NCI-H2196 (cell line): ENCODE results near the gene RHEX.
"Not testable (repeated sequence)": the region's sequence is repeated elsewhere in the genome, so short reads cannot be mapped to it uniquely, and the experiment has no call there.

Experiments
- DNase-seq: peaks from one replicate; lab custom pipeline; 2025; ENCODE audit not compliant: unreplicated experiment; lab: John Stamatoyannopoulos, UW

RHEX gene

GRCh38 chr1:206058927-206059292, 5.9 kb downstream of the RHEX start:
- no peak for DNase-seq

GRCh38 chr1:206059355-206059915, 6.5 kb downstream of the RHEX start:
- DNase-seq: no peak

- no peak for DNase-seq
These were observed 7.9 kb downstream of the RHEX start for GRCh38 chr1:206060844-206061243.

GRCh38 chr1:206062464-206062863, 9.5 kb downstream of the RHEX start:
- no peak for DNase-seq

- not testable (repeated sequence) for DNase-seq
These were observed 11.0 kb downstream of the RHEX start for GRCh38 chr1:206064001-206064400.

- not testable (repeated sequence) for DNase-seq
These were observed 11.5 kb downstream of the RHEX start for GRCh38 chr1:206064501-206064900.

GRCh38 chr1:206065547-206066145, 12.7 kb downstream of the RHEX start:
- no peak for DNase-seq

GRCh38 chr1:206066479-206067171, 13.7 kb downstream of the RHEX start:
- DNase-seq: no peak

- no peak for DNase-seq
These were observed 14.7 kb downstream of the RHEX start for GRCh38 chr1:206067486-206068227.

- DNase-seq: no peak
These were observed 15.3 kb downstream of the RHEX start for GRCh38 chr1:206068314-206068713.

GRCh38 chr1:206070627-206071304, 17.8 kb downstream of the RHEX start:
- no peak for DNase-seq

- no peak for DNase-seq
These were observed 21.9 kb downstream of the RHEX start for GRCh38 chr1:206074839-206075238.

- no peak for DNase-seq
These were observed 23.1 kb downstream of the RHEX start for GRCh38 chr1:206075786-206076755.

- DNase-seq: no peak
These were observed 26.2 kb downstream of the RHEX start for GRCh38 chr1:206079135-206079534.

GRCh38 chr1:206080026-206080820, 27.2 kb downstream of the RHEX start:
- DNase-seq: no peak

- peak; percentile 46 for DNase-seq
These were observed 28.9 kb downstream of the RHEX start for GRCh38 chr1:206081856-206082255.

- DNase-seq: no peak
These were observed 30.1 kb downstream of the RHEX start for GRCh38 chr1:206082831-206083695.

- no peak for DNase-seq
These were observed 30.8 kb downstream of the RHEX start for GRCh38 chr1:206083750-206084149.
